GM19438 (cell line): Measurements from ENCODE around the gene OSTF1.

Source experiments
- ATAC-seq: cut with Tn5 transposase; IDR thresholded peaks from one replicate; pipeline ENCODE4 v1.9.1; 2021; ENCODE audit warnings: low read depth; ENCODE audit not compliant: unreplicated experiment

Gene OSTF1

GRCh38 chr9:75087824-75088645 is at the start of gene OSTF1, which contains the start of gene NMRK1:
Gene OSTF1, plus strand, starts transcription at chr9:75088514. Its CDS starts 179 bp downstream, at chr9:75088693.
Gene NMRK1, minus strand, starts transcription at chr9:75088155. Its CDS starts 5,040 bp downstream, at chr9:75083115.
- ATAC-seq, result peak; percentile 75

- no peak for ATAC-seq
Measured at GRCh38 chr9:75039009-75039408, 49.3 kb upstream of the OSTF1 start.

DNA sequence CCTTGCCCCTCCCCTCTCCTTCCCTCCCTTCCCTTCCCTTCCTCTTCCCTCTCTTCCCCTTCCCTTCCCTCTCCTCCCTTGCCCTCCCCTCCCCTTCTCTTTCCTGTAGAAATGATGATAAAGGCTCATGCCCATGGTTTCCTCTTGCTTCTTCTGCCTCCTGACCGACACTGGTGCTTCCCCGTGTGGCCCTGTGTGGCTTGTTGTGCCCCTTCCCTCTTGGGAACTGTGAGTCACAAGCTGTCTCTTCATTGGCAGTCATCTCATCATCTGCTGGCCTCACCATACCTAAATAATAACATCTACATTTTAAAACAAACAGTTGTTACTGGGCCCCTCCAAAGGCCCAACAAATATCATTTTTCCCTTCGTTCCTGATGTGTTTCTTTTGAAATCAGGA is 48.5 kb upstream of the OSTF1 start:
- no peak for ATAC-seq

DNA sequence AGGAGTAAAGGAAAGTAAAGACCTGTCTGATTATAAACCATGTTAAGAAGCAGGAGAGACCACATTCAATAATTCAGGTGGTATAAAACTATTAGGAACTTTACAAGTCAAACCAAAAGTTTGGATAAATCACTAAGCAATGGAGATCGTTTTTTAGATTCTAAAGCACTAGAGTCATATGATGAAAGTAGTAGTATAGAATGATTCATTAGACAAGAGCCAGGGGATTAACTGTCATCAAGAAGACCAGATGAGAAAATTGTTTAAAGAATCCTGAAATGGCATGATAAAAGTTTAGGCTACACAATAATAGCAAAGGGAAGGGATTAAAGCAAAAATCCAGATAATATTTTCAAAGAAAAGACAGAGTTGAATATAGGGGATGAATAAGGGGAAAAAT is 47.3 kb upstream of the OSTF1 start:
- ATAC-seq, result no peak

GRCh38 chr9:75046725-75047345 is 41.5 kb upstream of the OSTF1 start:
- no peak for ATAC-seq

DNA sequence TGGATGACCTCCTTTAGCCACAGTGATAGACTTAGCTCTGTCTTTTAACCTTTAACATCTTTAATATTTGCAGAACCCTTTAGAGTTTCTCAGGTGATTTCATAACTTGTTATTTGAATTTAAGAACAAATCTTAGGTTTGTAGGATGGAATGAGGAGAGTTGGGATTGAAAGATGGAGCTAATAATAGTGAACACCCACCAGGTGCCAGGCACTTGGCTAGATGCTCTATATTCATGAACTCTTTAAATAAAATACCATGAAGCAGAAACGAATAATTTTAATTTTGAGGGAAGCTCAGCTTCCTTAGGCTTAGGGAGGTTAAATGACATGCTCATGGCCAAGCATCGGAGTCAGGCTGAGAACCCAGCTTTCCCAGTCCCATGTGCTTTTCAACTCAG is 40.8 kb upstream of the OSTF1 start:
- ATAC-seq, result no peak

- no peak for ATAC-seq
Measured at GRCh38 chr9:75051285-75051684, 37.0 kb upstream of the OSTF1 start.

DNA sequence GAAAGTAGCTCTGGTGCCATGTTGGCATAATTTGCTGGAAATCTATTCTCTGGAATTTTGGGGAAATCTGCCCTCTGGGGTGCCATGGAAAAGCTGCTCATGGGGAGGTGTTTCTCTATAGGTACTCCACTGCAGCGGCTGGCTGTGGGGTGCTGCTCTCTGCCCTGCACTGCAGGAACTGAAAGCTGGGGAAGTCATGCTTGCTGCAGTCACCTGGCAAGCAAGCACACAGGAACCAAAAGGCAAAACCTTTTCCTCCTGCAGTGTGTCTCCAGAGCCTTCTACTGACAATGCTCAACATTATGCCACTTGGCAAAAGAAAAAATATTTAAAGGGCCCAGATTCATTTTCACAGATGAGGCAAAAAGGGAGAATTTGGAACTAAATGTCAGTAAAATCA is 34.4 kb upstream of the OSTF1 start:
- peak; percentile 100 for ATAC-seq

DNA sequence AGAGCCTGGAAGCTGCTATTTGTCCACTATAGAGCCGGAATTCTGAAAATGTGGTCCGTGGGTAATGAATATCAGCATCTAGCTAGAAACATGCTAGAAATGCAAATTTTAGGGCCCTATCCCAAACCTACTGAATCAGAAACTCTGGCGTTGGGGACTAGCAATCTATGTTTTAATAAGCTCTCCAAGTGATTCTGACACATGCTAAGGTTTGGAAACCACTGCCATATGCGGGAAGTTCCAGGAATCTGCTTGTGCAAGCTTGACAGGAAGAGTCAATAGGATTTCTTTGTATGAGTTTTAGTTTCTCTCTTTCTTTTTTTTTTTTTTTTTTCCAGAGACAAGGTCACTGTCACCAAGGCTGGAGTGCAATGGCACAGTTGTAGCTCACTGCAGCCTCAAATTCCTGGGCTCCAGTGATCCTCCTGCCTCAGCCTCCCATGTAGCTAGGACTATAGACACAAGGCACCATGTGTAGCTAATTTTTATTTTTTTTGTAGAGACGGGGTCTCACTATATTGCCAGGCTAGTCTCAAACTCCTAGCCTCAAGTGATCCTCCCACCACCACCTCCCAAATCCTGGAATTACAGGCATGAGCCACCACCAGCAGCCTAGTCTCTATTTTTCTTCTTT is 33.8 kb upstream of the OSTF1 start:
- ATAC-seq, result no peak

DNA sequence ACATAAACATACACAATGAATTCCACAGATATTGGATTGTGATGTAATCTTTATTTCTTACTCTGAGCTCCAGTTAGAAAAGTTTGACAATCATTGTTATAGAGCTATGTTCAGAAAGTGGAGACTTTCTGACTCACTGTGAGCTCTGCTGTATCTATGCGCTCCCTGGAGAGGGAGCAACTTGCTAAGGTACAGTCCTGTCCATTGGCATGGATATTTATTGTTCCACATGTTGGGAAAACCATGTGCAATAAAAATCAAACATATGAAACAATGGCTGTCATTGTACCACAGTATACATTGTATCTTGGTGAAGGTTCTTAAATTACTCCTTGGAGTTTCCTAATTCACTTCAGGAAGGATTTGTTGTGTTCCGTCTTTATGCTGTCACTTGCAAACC is 27.1 kb upstream of the OSTF1 start:
- no peak for ATAC-seq

GRCh38 chr9:75063556-75064305 is 24.6 kb upstream of the OSTF1 start:
- no peak for ATAC-seq

DNA sequence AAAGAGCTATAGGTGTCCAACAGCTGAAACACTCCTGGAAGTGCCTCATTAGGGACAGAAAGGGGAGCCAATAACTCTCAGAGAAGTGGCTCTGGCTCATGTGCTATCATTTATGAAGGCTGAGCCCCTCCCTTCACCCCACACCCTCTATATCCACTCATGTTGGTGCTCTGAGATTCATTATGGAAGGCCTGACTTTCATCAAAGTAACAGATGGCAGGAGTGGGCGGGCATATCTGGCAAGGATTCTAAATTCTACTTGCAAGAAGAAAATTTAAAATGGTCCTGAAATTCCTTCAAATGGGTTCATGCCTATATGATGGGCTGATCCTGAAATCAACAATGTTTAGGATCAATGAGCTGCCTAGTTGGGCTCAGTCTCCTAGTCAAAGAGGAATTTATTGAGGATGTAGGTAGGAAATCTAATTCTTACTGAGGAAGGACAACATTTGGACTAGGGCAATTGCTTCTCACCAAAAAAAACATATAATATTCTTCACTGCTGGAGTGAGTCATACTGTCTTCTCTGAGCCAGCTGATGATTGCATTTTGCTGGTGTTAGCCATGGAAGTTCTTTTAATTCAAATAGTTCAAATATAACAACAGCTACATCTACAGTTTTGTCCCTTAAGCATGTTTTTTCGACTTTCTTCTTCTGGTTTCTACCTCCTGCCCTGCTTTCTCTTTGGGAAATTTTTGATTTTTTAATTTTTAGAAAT is 23.8 kb upstream of the OSTF1 start:
- ATAC-seq, result no peak

DNA sequence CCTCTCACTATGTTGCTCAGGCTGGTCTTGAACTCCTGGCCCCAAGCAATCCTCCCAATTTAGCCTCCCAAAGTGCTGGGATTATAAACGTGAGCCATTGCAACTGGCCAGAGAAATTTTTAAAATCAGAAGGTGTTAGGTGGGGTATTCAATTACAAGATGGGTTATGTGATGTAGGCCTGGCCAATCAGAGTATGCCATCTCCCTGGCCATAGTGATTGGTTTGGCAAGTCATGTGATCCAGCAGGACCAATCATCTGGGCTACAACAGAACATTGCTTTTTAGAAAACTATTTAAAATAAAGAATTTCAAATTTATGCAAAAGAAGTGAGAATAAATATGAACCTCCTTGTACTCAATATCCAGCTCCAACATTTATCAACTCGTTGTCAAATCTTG is 22.8 kb upstream of the OSTF1 start:
- no peak for ATAC-seq

GRCh38 chr9:75067894-75068293 is 20.4 kb upstream of the OSTF1 start:
- no peak for ATAC-seq

- no peak for ATAC-seq
Measured at GRCh38 chr9:75069171-75069570, 19.1 kb upstream of the OSTF1 start.

DNA sequence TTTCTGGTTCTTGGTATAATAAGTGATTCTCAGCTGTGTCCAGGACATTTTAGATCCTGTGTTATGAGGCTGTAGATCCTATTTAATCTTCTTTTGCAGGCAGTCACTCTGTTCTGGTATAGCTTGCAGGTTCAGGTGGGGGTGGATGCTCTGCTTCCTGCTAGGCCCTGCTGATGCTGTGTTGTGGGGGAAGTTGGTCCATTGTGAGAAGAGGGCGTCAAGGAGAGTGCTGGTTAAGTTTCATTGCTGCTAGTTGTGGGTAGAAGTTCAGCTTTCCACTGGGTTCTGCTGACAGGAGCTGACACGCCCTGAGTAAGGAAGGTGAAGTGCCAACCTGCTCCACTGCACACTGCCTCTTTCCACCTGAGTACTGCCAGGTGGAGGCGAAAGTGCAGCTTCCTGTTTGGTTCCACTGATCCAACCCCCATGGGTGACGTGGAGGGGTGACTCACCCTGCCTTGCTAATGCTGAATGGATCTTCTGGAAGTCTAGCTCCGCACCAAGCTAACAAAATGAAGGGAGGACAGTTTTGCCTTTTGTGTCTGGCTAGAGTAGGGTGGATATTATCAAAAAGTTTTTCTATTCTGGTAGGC is 16.7 kb upstream of the OSTF1 start:
- ATAC-seq, result peak; percentile 73

- no peak for ATAC-seq
Measured at GRCh38 chr9:75072895-75073294, 15.4 kb upstream of the OSTF1 start.

GRCh38 chr9:75081632-75082031 is 6.7 kb upstream of the OSTF1 start:
- no peak for ATAC-seq

DNA sequence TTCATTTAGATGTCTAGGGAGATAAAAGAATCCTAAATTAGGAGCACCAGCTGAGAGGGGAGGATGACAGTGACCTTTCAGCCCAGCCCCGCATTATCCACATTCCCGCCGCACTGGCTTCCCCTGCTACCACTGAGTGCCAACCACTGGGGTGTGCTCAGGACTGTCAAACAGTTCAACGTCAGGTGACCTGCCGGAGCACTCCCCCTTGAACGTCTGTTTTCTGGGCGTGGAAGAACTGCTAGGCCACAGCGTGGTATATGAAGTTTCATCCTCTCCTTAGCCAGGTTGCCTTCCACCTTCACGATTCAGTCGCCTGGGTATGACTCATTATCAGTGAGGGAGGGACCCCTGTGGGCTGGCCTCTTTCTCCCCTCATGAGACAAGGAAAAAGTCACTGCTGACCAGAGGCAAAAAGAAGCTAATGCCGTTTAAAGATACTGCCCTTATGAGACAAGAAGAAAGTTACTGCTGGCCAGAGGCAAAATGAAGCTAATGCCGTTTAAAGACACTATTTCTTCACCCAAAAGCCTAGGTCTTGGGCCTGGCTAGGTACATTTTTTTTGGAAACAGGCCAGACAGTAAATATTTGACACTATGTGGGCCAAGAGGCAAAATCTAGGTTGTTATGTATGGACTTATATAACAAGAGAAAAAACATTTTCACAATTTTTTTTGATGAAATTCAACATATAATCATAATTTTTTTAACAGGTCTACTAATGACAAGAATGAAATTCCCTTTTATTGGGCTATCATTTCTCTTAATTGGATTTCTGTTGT is 4.9 kb upstream of the OSTF1 start:
- ATAC-seq, result no peak
